HL-60 (cell line): ENCODE data around the gene TTLL11. TPM values are rescaled to one million over a fixed set of nuclear protein-coding genes. Genes with fewer than 3 reads are reported as not detected.

ENCODE experiments used
- DNase-seq, 2 experiments: peaks; one replicate each; pipeline ENCODE4 v3.0.0-alpha.2; 2010 to 2020; ENCODE audit warnings: low read depth in 1 of 2, low spot score in 1 of 2
- H3K27ac ChIP-seq: fragments of 250-450 bp; sonication (Bioruptor Pico); replicated peaks from 2 replicates; pipeline ENCODE4 v1.5.1; 2020; ENCODE audit warnings: mild to moderate bottlenecking, moderate library complexity
- H3K27me3 ChIP-seq: fragments of 250-450 bp; sonication (Bioruptor Pico); 2 replicates; pipeline ENCODE4 v1.5.1; 2021; ENCODE audit warnings: mild to moderate bottlenecking, moderate library complexity; ENCODE audit not compliant: insufficient read depth, poor library complexity, severe bottlenecking
- H3K4me3 ChIP-seq: replicated peaks from 2 replicates; pipeline ENCODE4 v1.5.1; 2011; ENCODE audit warnings: mild to moderate bottlenecking, control low read depth, low read length; ENCODE audit not compliant: insufficient read depth
- CTCF ChIP-seq: IDR thresholded peaks from one replicate; pipeline ENCODE4 v1.5.1; 2011; ENCODE audit warnings: low read length, control low read depth, inconsistent platforms; ENCODE audit not compliant: insufficient read depth
- GABPA ChIP-seq: IDR thresholded peaks from 2 replicates; pipeline ENCODE4 v1.6.1; 2012; ENCODE audit warnings: low read depth
- POLR2AphosphoS5 ChIP-seq: IDR thresholded peaks from 2 replicates; pipeline ENCODE4 v1.6.1; 2012; ENCODE audit warnings: low read depth
- REST ChIP-seq: IDR thresholded peaks from 2 replicates; pipeline ENCODE4 v1.6.1; 2012; ENCODE audit warnings: low read depth; ENCODE audit not compliant: insufficient replicate concordance
- SPI1 ChIP-seq: IDR thresholded peaks from 2 replicates; pipeline ENCODE4 v1.6.1; 2012; ENCODE audit warnings: low read depth, mild to moderate bottlenecking, borderline replicate concordance
- microRNA-seq: library from miRNA; unstranded; fragments of <30 nt; microRNA quantifications from one replicate; pipeline ENCODE4, GENCODE V29; 2018

TTLL11 gene

GRCh38 chr9:121772600-121773285, 320.4 kb downstream of the TTLL11 start:
- Histone ChIP-seq H3K27ac (no peak overlapping the region), H3K27me3 (peaks cover under 1% of the 10 kb centered on the region), H3K4me3 (no peak overlapping the region)
- TF ChIP-seq SPI1 (no peak), POLR2AphosphoS5 (no peak), GABPA (no peak), CTCF (no peak), REST (no peak)
- no peak for DNase-seq

Small RNA genes within 50 kb of the gene (microRNA-seq; reads per million reads assigned to microRNA genes)
- not detected for gene MIR4478
